Right ventricle myocardium inferior (tissue), 1 donor: ENCODE data around the gene GLCE. TPM values are rescaled to one million over a fixed set of nuclear protein-coding genes. Genes with fewer than 3 reads are reported as not detected.

ENCODE experiments used
- ATAC-seq: fragments of 200-7000 bp; cut with Tn5 transposase; one replicate; pipeline ENCODE4 v1.9.1; 2020; ENCODE audit warnings: mild to moderate bottlenecking, moderate library complexity
- DNase-seq: peaks from one replicate; pipeline ENCODE4 v3.0.0; 2021; ENCODE audit errors: missing footprints
- intact Hi-C: fragments of 100-400 bp; cut with DNase I; formaldehyde crosslinking; loops from one replicate; pipeline ENCODE4 v1.11.0; 2022
- total RNA-seq: library from RNA; stranded (reverse); fragmentation: NEBNext Ultra II Directional; extraction: Animal tissue kit (Norgen Biotek cat#: 25700); gene quantifications from one replicate; pipeline ENCODE4 v1.2.1, GENCODE V29; 2021
- donor health status: DM: no; HTN: yes; CAD: no; lungs with severe emphysema.

GLCE gene
- total RNA-seq, 1 donor from 2014 or later, result 8.9 TPM

GRCh38 chr15:69302929-69303328 lies 142.5 kb downstream of the GLCE start:
- DNase-seq, result no peak
- ATAC-seq, result no peak
- intact Hi-C loops, result no loop called here

- DNase-seq (no peak), ATAC-seq (no peak)
- intact Hi-C loops, result no loop called here
Measured at GRCh38 chr15:69303337-69304181, 143.1 kb downstream of the GLCE start.

GRCh38 chr15:69304182-69304545 lies 143.7 kb downstream of the GLCE start:
- DNase-seq (no peak), ATAC-seq (no peak)
- intact Hi-C loops, result no loop called here

- DNase-seq (no peak), ATAC-seq (no peak)
- intact Hi-C loops, result no loop called here
Measured at GRCh38 chr15:69305204-69305931, 144.9 kb downstream of the GLCE start.

- DNase-seq (no peak), ATAC-seq (no peak)
- intact Hi-C loops, result no loop called here
Measured at GRCh38 chr15:69305933-69306568, 145.6 kb downstream of the GLCE start.

GRCh38 chr15:69307939-69308338 lies 147.5 kb downstream of the GLCE start:
- no peak for ATAC-seq
- intact Hi-C loops, result no loop called here
- no peak for DNase-seq

- ATAC-seq (no peak), DNase-seq (no peak)
- intact Hi-C loops, result no loop called here
Measured at GRCh38 chr15:69308949-69309348, 148.5 kb downstream of the GLCE start.

- no peak for ATAC-seq
- no peak for DNase-seq
- intact Hi-C loops, result no loop called here
Measured at GRCh38 chr15:69311319-69311721, 150.9 kb downstream of the GLCE start.

GRCh38 chr15:69313432-69314000 lies 153.1 kb downstream of the GLCE start:
- no peak for ATAC-seq
- intact Hi-C loops, result no loop called here
- no peak for DNase-seq

- intact Hi-C loops, result no loop called here
- no peak for ATAC-seq
- DNase-seq, result no peak
Measured at GRCh38 chr15:69314131-69314530, 153.7 kb downstream of the GLCE start.

- ATAC-seq, result no peak
- DNase-seq, result no peak
- intact Hi-C loops, result no loop called here
Measured at GRCh38 chr15:69314736-69315135, 154.3 kb downstream of the GLCE start.

- intact Hi-C loops, result no loop called here
Measured at GRCh38 chr15:69315402-69316110, 155.1 kb downstream of the GLCE start.

GRCh38 chr15:69316291-69316690 lies 155.9 kb downstream of the GLCE start:
- intact Hi-C loops, result no loop called here
- ATAC-seq (no peak), DNase-seq (no peak)

More at GRCh38 chr15:69315402-69316110, 155.1 kb downstream of the GLCE start:
- DNase-seq (no peak), ATAC-seq (no peak)

- intact Hi-C loops, result no loop called here
- ATAC-seq, result no peak
- no peak for DNase-seq
Measured at GRCh38 chr15:69317392-69317841, 157.0 kb downstream of the GLCE start.

GRCh38 chr15:69318033-69318432 lies 157.6 kb downstream of the GLCE start:
- no peak for DNase-seq

GRCh38 chr15:69319384-69320375 lies 159.2 kb downstream of the GLCE start:
- DNase-seq, result no peak
- no peak for ATAC-seq
- intact Hi-C loops, result no loop called here

More at GRCh38 chr15:69318033-69318432, 157.6 kb downstream of the GLCE start:
- no peak for ATAC-seq
- intact Hi-C loops, result no loop called here

- intact Hi-C loops, result no loop called here
- no peak for ATAC-seq
- DNase-seq, result no peak
Measured at GRCh38 chr15:69320977-69321554, 160.6 kb downstream of the GLCE start.
